HG02981 (cell line): ENCODE data around the gene CDKN1B.
A peak's percentile ranks its signal among the peaks of the same experiment; 100 is the strongest.
"Not testable (repeated sequence)": the region's sequence is repeated elsewhere in the genome, so short reads cannot be mapped to it uniquely, and the experiment has no call there.

Experiments used
- ATAC-seq: cut with Tn5 transposase; IDR thresholded peaks from one replicate; pipeline ENCODE4 v1.9.1; 2021; ENCODE audit warnings: mild to moderate bottlenecking, moderate library complexity; ENCODE audit not compliant: unreplicated experiment

CDKN1B gene

DNA sequence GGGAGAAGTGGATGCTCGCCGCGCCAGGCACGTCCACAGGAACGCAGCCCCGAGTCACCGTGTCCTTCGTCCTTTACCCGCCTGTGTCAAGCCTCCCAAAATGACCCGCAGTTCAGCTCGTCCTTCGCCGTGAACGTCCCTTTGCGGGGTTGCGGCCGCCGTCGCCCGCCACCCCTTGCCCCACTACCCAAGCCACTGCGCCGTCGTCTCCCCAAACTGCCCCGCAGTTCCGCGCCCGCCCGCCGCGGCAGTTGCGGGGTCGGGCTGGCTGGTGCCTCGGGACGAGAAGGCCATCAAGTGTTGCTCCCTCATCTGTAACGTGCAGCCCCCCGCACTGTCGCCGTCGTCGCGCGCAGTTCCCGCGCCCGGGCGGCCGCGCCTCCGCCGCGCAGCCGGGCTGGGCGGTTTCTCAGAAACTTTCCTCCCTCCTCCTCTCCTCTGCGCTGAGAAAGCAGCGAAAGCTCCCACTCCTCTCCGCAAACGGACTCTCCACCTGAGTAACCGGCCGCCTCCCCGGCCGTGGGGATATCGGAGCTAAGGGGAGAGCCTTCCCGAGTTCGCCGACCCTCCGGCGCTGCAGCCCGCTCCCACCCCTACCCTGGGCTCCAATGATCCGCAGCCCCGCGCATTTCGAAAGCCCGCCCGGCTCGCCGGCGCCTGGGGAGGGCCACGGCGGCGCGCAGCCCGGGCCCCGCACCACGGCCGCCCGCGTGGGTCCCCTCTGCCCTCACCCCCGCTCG is 6.7 kb downstream of the CDKN1B start:
- no peak for ATAC-seq

DNA sequence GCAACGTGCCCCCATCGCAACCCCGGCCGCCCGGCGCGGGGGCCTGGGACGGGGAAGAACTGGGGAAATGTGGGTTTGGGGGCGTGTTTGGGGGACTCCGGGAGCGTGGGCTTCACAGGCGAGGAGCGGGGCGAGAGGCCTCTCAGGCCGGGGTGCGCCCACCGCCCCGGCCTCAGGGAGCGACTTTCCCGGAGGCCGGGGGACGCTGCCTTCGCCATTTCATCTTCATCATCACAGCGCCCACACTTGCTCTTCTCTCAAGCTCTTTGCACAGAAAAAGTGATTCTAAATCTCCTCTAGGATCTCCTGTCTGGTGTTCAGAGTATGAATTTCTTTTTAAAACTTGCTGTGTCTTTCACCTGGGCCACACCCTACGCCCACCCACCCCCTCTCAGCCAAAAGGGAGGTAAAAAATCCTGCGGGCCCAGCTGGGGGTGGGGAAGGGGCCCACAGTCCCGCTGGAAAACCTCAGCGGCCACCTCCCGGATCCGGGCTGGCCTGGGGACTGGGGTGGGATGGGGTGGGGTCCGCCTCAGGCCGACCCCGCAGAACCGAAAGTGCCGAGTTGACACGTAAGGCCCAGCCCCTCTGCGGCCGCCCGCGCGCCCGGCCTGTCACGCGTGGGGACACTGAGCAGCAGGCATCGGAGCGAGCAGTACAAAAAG is 7.4 kb downstream of the CDKN1B start:
- no peak for ATAC-seq

DNA sequence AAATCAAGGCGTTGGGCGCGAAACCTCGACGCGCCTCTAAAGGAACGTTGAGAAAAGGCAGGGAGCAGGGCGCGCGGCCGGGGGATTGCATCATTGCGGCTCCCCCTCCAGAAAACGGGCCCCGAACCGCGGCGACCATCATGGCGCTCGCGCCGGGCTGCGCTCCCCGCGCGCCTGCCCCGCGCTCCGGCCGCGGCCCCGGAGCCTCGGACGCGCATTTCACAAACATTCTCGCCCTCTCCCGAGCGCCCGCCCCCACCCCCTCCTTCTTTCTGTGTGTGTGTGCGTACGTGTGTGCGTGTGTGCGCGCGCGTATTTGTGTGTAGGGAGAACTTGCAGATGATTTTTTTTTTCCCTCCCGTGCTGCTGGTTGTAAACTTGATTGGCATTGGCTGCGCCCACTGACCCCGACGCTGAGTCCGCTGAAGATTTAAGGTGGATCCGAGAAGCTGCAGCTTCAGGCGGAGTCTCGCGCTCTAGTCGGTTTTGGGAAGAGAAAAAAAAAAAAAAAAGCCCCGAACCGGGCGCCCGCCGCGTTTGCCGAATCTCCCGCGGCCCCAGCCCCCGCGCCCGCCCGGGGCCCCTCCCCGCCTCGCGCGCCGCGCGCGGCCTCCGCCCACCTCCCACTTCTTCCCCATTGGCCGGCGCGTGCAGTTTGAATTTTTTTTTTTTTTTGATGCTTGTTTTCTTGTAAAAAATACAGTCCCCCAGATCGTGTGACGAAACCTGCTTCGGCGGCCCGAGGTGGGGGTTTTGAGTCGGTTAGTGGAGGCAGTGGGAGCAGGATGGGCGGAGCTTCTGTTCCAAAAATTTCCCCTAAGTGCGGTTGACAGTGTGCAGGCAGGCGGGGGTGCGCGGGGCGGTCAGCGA is 8.2 kb downstream of the CDKN1B start:
- ATAC-seq, result peak; percentile 54

DNA sequence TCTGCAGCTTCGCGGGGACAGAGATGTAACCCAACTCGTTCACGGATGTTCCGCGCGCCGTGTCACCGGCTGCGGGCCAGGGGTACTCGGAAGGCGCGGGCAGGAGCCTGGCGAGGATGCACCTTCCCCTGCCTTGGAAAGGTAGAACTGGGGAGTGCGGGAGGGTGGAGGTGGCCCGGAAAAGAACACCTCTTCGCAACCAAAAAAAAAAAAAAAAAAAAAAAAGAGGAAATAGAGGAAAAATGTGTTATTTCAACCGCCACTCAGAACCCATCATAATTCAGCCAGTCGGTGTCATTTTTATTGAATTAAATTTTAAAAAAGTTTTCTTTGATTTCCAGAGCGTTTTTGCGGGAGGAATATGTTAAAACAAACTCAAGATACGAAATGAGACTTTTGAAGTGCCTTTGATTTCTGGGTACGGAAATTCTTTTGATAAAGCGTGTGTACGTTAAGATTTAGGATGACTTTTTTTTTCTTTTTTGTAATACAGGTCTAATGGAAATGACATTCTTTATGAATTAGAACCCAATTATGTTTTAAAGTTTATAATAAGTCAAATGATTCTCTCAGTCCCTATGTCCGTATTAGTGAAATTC is 8.9 kb downstream of the CDKN1B start:
- ATAC-seq, result no peak

DNA sequence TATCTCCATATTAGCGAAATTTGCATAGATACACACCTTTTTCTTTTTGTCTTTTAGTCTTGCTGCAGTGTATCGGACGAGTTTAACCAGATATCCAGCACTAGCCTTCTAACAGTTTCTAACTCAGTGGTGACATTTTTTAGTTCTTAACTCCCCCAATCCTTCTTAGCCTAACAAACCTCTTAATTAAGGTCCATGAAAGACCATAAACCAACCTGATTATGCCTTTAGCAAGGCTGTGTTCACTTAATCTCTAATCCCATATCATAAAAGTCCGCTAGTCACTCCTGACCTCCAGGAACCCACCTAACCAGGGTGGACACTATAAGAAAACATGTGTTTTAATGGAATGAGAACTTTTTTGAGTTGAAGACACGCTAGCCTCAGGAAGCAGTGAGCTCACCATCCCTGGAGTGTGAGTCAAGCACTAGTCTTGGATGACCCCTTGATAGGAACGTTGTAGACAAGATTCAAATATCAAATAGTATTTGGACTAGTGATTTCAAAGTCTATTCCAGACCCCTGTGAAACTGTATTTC is 9.5 kb downstream of the CDKN1B start:
- ATAC-seq, result no peak

DNA sequence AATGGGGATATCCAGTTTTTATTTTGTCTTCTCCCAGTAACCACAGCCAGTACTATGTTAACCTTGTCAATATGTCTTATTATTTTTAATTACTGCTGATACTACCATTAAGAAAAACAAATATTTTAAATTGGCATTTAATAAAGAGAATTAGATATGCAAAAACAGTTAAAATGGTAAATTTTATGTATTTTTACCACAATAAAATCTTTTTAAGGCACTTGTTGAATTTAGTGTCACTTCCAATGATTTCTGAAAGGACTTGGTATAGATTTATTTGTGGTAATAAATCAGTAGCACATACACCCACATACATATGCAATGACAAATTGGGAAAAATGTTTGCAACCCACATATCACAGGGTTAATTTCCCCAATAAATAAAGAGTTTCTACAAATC is 14.0 kb downstream of the CDKN1B start:
- ATAC-seq, result no peak

DNA sequence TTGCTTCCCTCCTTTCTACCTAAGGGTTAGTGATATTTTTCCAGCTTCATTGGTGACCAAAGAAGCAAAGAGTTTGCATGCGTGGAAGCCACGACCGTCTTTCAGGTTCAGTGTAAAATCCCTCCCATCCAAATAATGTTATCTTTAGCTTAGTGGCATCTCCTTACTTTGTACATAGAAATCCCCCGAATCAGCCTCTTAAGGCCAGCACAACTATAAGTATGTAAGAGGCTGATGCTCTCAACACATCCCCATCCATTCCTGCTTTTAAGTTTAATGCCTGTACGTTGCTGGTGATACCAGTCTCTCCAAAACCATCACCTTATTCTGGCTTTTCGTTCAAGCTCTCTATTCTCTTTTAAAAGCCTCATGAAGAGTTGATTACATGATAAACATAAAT is 14.6 kb downstream of the CDKN1B start:
- ATAC-seq, result no peak

DNA sequence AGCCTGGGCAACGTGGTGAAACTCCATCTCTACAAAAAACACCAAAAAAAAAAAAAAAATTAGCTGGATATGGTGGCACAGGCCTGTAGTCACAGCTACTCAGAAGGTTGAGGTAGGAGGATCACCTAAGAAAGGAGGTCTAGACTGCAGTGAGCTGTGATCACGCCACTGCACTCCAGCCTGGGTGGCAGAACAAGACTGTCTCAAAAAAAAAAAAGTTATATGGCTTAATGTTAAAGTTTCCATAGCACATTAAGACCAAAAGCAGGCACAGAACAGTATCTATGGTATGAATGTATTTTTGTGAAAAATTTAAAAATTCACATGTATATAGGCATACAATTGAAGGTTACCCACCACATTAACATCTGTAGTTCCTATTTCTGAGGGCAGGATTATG is 15.9 kb downstream of the CDKN1B start:
- no peak for ATAC-seq

DNA sequence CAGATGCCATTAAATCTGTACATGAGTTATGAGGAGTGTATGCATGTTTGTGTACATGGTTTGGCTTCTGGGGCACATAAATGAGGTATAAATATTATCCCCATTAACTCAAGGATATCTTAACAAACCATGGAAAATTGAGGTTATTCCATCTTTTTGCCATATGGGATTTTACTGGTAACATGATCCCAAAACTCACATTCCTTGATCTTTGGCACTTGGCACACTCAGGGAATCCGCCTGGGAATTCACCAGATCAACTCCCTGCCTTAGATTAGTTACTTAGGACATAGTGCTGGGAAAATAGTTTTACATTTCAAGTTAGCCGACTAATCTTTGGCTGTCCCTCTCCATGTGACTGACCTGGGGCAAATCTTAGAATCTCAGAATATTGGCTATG is 16.9 kb downstream of the CDKN1B start:
- no peak for ATAC-seq

DNA sequence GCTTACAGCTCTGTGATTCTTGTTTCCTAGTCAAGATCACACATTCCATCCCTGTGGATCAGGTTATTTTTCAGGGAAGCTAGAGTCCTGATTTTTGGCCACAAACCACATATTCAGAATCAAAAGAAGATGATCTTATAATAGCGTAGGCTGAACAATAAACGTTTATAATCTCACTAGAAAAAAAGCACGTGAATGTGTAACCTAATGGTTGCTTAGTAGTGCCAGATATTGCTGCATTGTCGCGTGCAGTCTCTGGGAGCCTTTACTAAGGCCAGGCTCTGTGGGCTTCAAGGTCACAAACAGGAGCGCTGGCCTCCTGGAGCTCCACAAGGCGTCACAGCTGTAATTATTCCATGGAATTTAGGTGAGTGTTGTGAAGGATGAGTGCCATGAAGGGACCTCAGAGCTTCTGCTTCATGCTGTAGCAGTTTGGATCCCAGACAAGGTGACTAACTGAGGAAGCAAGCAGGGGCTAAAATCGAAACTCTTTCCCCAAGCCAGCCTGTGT is 17.4 kb downstream of the CDKN1B start:
- ATAC-seq, result no peak

DNA sequence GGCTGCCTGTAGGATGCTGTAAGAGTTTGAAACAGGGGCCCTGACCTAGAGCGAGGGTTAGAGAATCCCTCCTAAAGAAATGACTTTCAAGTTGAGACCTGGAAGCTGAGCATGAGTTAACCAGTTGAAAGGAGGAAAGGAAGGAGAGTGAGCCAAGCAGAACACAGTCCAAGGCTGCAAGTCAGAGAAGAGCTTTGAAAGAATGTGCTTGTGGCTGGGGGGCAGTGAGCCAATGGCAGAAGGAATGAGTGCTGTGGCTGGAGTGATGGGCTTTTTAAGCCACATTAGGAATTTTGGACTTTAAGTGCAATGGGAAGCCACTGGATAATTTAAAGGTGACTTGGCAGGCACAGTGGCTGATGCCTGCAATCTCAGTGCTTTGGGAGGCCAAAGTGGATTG is 18.1 kb downstream of the CDKN1B start:
- no peak for ATAC-seq

DNA sequence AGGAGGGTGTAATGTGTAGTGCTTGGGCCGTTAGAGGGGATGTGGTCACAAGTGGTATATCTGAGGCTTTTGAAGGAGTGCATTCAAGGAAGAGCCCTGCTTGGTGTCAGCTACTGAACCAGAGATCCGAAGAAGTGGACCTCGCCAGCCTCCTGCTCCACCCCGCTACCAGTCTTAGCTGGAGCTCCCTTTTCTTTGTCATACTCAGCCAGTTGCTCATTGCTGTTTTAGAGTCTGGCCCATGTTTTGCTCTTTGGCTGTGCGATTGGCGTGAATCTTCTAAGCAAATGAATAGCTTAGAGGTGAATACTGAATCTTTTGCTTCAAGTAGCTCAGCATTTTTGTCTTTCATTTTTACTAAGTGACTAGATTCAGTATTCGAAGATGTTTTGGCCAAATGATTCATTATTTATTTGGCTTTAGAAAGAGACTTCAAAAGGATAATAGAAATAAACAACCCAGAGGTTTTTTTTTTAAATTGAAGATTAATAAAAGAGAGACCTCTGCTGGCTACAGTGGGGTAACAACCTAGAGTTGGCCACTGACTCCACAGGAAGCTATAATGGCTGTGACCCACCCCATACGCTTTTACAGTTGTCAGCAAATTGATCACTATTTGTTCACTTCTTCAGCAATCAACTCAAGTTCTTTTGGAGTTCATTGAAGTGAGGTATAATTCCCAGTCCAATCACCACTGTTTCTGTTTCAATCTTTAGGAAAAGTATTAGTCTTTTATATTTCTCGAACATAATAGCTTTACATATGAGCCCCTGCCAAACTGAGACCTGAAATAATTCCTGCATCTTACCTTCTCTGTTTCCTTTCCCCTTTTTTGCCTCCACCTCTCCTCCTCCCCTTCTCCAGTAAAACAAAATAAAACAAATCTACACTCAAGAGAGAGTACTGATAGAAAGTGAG is 19.9 kb downstream of the CDKN1B start:
- ATAC-seq, result peak; percentile 76

DNA sequence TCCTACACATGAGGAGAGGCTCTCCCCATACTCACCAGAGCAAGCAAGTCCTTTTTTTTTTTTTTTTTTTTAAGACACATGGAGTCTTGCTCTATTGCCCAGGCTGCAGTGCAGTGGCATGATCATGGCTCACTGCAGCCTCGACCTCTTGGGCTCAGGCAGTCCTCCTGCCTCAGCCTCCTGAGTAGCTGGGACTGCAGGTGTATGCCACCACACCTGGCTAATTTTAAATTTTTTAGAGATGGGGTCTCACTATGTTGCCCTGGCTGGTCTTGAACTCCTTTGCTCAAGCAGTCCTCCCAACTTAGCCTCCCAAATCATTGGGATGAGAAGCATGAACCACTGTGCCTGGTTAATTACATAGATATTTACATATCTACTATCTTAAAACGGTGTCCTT is 21.0 kb downstream of the CDKN1B start:
- not testable (repeated sequence) for ATAC-seq

DNA sequence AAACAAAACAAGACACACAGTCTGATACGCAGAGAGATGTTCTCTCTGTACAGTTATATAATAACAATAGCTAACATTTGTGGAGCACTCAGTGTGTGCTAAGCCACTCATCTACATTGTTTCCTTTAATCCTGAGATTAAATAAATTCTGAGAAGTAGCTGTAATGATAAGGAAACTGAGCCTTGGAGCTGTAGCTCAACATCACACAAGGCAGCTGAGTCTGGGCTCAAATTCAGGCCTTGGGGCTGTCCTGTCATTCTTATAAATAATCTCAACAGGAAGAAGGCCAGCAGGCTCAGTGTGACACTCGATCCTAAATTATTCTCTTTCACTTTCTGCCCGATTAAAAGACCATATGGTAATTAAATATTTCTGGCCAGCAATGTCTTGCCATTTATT is 24.5 kb downstream of the CDKN1B start:
- ATAC-seq, result no peak

DNA sequence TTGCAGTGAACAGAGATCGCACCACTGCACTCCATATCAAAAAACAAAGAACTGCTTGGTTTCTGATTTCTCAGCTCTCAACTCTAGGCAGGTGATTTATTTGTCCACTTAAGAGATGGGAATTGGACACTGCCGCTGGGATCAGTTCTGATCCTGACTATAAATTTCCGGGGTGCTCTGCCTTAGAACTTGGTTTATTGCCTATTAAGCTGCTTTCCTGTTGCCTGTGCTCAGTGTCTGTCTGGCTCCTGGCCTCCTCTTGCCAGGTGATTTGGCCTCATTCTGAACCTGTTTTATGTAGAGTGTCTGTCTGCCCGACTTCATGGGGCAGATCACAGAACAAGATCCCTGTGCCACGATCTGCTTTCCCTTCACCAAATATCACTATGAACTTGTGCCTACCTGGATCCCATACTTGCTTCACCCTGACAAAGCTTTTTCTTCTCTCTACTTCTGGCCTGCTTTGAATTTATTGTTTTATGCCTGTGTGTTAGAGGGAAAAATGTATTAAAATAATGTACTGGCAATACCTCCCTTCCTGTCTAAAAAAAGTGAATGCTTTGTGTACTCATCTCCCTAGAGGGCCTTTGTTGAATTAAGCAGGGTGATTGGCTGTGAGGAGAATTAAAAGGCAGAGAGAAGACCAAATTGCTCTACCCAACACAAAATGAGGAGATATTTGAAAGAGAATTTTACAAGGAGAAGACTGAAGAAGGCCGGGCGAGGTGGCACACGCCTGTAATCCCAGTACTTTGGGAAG is 27.6 kb downstream of the CDKN1B start:
- ATAC-seq, result no peak

DNA sequence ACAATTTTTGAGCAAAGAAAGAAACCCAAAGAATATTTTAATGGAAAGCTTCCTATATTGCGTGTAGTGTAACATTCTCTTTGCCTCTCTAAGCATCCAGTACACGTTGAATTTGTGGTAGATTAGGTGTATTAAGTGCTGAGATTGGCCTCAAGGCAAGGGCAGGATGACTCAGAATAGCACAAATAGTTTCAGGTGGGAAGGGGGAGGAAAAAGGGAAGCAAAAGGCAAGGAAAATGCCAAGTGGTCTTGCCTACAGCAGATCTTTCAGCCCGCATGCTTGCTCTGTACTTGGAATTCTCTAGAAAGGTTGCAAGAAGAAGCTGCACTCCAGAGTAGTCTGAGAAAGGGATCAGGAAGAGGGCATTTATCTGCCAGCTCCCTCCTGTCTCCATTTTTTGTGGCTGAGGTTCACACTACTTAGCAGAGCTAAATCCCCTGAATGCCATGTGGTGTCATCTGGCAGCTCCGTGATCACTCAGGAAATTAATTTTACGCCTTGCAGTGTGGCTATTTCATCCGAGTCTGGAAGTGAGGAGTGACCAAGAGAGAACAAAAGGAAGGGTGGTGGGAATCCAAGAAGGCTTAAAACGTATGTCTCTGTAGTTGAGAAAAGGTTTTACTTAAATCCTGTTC is 28.5 kb downstream of the CDKN1B start:
- ATAC-seq, result no peak

DNA sequence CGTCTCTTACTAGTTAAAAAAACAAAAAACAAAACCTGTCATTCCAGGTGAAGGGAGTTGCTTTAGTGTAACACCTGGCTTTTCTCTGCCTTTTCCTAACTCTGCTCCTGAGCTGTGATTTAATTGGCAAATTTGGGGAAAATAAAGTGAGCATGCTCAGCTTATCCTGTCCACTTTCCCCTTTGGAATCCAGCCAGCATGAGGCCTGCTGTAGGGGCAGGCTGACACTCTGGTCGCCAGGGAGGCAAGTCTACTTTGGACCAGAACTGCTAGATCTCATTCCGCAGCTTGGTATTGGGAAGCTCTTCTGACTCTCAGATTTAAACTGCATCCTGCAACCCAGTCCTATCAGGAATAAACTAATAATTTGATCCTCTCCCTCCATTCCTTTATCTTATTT is 30.1 kb downstream of the CDKN1B start:
- ATAC-seq, result no peak

DNA sequence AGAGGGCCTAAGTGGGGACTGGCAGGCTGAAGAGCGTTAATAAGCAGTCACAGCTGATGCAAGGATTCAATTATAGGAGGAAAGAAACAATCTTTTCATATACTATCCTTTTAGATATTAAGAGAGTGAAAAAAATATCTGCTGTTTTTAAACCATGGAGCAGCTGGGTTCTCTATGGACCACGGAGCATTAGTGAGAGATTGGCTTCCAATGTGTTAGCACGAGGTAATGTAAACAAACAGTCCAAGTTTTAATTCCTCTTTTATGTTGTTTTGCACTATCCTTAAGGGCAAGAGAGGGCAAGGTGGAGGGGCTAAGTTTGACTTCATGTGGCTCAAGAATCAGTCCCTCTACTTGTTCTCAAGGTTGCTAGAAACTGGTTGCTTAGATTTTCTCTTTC is 30.9 kb downstream of the CDKN1B start:
- no peak for ATAC-seq

DNA sequence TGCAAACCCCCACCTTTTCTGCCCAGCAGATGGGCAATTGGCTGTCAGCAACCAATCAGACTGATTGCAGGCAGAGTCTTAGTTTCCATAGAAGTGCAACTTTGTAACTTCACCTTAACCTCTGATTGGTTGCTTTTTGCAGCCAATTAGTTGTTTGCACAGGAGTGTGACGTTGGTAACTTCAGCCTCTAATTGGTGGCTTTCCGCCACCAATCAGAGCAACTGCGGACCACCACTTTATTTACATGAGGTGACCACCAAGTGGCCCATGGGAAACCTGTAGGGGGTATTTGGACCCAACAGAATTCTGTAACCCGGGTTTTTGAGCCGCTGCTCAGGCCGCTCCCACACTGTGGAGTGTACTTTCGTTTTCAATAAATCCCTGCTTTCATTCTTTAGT is 32.3 kb downstream of the CDKN1B start:
- no peak for ATAC-seq
